Measurements from ENCODE around the gene VASP. TPM values are rescaled to one million over a fixed set of nuclear protein-coding genes. Genes with fewer than 3 reads are reported as not detected.
A peak's percentile ranks its signal among the peaks of the same experiment; 100 is the strongest.

VASP gene
- total RNA-seq, 4 donors from 2014 or later: 47.0 to 132 (median 68.7) TPM

- ATAC-seq (ENCODE audit: low FRiP score) (peak; percentile 40), DNase-seq (ENCODE audit: low spot score) (no peak)
- no peak for TF ChIP-seq CTCF (IDR thresholded peaks at IDR 0.05)
Measured at GRCh38 chr19:45569619-45570421, 62.5 kb downstream of the VASP start.

GRCh38 chr19:45571457-45572220 is 64.4 kb downstream of the VASP start:
- DNase-seq (ENCODE audit: low spot score) (no peak), ATAC-seq (ENCODE audit: low FRiP score) (no peak)
- no peak for TF ChIP-seq CTCF (IDR thresholded peaks at IDR 0.05)

GRCh38 chr19:45574526-45574925 is 67.2 kb downstream of the VASP start:
- ATAC-seq (ENCODE audit: low FRiP score) (no peak), DNase-seq (ENCODE audit: low spot score) (no peak)
- TF ChIP-seq CTCF (IDR thresholded peaks at IDR 0.05): no peak

GRCh38 chr19:45575216-45575615 is 67.9 kb downstream of the VASP start:
- TF ChIP-seq CTCF (IDR thresholded peaks at IDR 0.05): no peak
- DNase-seq (ENCODE audit: low spot score): no peak
- no peak for ATAC-seq (ENCODE audit: low FRiP score)

Other genes starting within 250 kb of the VASP start
- gene CKM, start 184.6 kb upstream of the VASP start, total RNA-seq: not detected
- gene KLC3, start 166.7 kb upstream of the VASP start, total RNA-seq: 1 to 10 TPM in 1 of 4 donors, under 1 TPM in 1, not detected in 2; 0.36 to 2.0 TPM
- gene ERCC2, start 136.9 kb upstream of the VASP start, total RNA-seq: 10 to 100 TPM in 1 of 4 donors, 1 to 10 TPM in 3; 7.1 to 11.2 (median 8.4) TPM
- 10 to 100 TPM; 13.7 to 20.0 (median 15.6) TPM for gene PPP1R13L, start 102.4 kb upstream of the VASP start, total RNA-seq
- 10 to 100 TPM in 1 of 4 donors, 1 to 10 TPM in 3; 5.2 to 29.8 (median 6.3) TPM for gene POLR1G, start 100.8 kb upstream of the VASP start, total RNA-seq
- gene ERCC1, start 83.6 kb upstream of the VASP start, total RNA-seq: 10 to 100 TPM; 63.7 to 93.8 (median 76.5) TPM
- gene FOSB, start 39.5 kb upstream of the VASP start, total RNA-seq: 100 to 1,000 TPM; 306 to 713 (median 395) TPM
- 1 to 10 TPM; 3.8 to 9.4 (median 7.0) TPM for gene RTN2, start 10.4 kb upstream of the VASP start, total RNA-seq
- gene PPM1N, start 9.0 kb upstream of the VASP start, total RNA-seq: 1 to 10 TPM; 1.9 to 3.8 (median 2.9) TPM
- gene OPA3, start 77.3 kb downstream of the VASP start, total RNA-seq: 10 to 100 TPM in 2 of 4 donors, 1 to 10 TPM in 2; 6.3 to 15.5 (median 11.1) TPM
- 10 to 100 TPM in 3 of 4 donors, 1 to 10 TPM in 1; 6.0 to 29.4 (median 12.0) TPM for gene GPR4, start 94.7 kb downstream of the VASP start, total RNA-seq
- 10 to 100 TPM; 18.0 to 22.4 (median 19.9) TPM for gene EML2, start 131.9 kb downstream of the VASP start, total RNA-seq
- gene GIPR, start 160.7 kb downstream of the VASP start, total RNA-seq: 1 to 10 TPM; 1.1 to 8.7 (median 2.5) TPM
- 100 to 1,000 TPM; 104 to 194 (median 148) TPM for gene SNRPD2, start 184.5 kb downstream of the VASP start, total RNA-seq
- gene QPCTL, start 185.2 kb downstream of the VASP start, total RNA-seq: 1 to 10 TPM; 2.7 to 5.8 (median 5.2) TPM
- 1 to 10 TPM; 5.8 to 7.6 (median 6.7) TPM for gene FBXO46, start 223.4 kb downstream of the VASP start, total RNA-seq
- not detected for gene MEIOSIN, start 226.0 kb downstream of the VASP start, total RNA-seq

All from omental fat pad (tissue), 4 donors.